Stomach smooth muscle (tissue), 2 donors: ENCODE data around the gene HSPA14.
"Not testable (repeated sequence)": the region's sequence is repeated elsewhere in the genome, so short reads cannot be mapped to it uniquely, and the experiment has no call there.

ENCODE experiments used
- H3K27ac ChIP-seq: one replicate; pipeline ENCODE4 v1.7.0; 2013; ENCODE audit warnings: mild to moderate bottlenecking, low read length, inconsistent platforms
- H3K27me3 ChIP-seq, 2 donors: one replicate each; pipeline ENCODE4 v1.7.0; 2013; ENCODE audit warnings: low read length in 2 of 2; ENCODE audit not compliant: insufficient read depth in 2 of 2, control insufficient read depth in 1 of 2
- H3K36me3 ChIP-seq, 2 donors: one replicate each; pipeline ENCODE4 v1.7.0; 2013; ENCODE audit warnings: low read length in 2 of 2; ENCODE audit not compliant: control insufficient read depth in 2 of 2, insufficient read depth in 2 of 2
- H3K4me1 ChIP-seq: one replicate; pipeline ENCODE4 v1.7.0; 2013; ENCODE audit warnings: low read length; ENCODE audit not compliant: control insufficient read depth, insufficient read depth
- H3K4me3 ChIP-seq, 2 donors: one replicate each; pipeline ENCODE4 v1.7.0; 2013; ENCODE audit warnings: low read length in 2 of 2
- H3K9ac ChIP-seq, 2 donors: one replicate each; pipeline ENCODE4 v1.7.0; 2013; ENCODE audit warnings: low read length in 2 of 2, mild to moderate bottlenecking in 1 of 2
- H3K9me3 ChIP-seq, 2 donors: one replicate each; pipeline ENCODE4 v1.7.0; 2013; ENCODE audit warnings: low read length in 2 of 2; ENCODE audit not compliant: control insufficient read depth in 2 of 2
- donor health status: healthy.
- donor health status: Pancreatic carcinoma.

Gene HSPA14

GRCh38 chr10:14837757-14838581 is at the start of gene HSPA14, which contains the start of the genes CDNF and MSANTD7:
TSS of gene HSPA14 (plus strand) at chr10:14838306. CDS start at chr10:14838403, 97 bp downstream.
TSS of gene CDNF (minus strand) at chr10:14838037. CDS start at chr10:14837946, 91 bp downstream.
TSS of gene MSANTD7 (plus strand) at chr10:14838306. CDS start at chr10:14842285, 3,979 bp downstream.
- Histone ChIP-seq H3K27me3 (no peaks in the 10 kb centered on the region), H3K27ac (peak within 1 kb of the TSS; percentile 97), H3K36me3 (peaks cover 6 to 16% of the 10 kb centered on the region in 2 donors), H3K4me1 (peaks cover 19% of the 10 kb centered on the region), H3K4me3 (peak within 1 kb of the TSS; percentile 86 to 96), H3K9me3 (no peaks in the 10 kb centered on the region), H3K9ac (peak within 1 kb of the TSS; percentile 88 to 94)

- Histone ChIP-seq H3K4me3 (no peak overlapping the region), H3K9ac (no peak overlapping the region), H3K9me3 (peaks cover 0 to 2% of the 10 kb centered on the region in 2 donors), H3K27ac (no peak overlapping the region), H3K27me3 (no peaks in the 10 kb centered on the region), H3K36me3 (no peaks in the 10 kb centered on the region), H3K4me1 (no peaks in the 10 kb centered on the region)
Measured at GRCh38 chr10:14798636-14799035, 39.5 kb upstream of the HSPA14 start.

- Histone ChIP-seq H3K4me1 (no peaks in the 10 kb centered on the region), H3K27me3 (no peaks in the 10 kb centered on the region), H3K36me3 (no peaks in the 10 kb centered on the region), H3K27ac (no peak overlapping the region), H3K4me3 (no peak overlapping the region), H3K9me3 (peaks cover 0 to 2% of the 10 kb centered on the region in 2 donors), H3K9ac (no peak overlapping the region)
Measured at GRCh38 chr10:14800397-14800796, 37.7 kb upstream of the HSPA14 start.

GRCh38 chr10:14801723-14802122 is 36.4 kb upstream of the HSPA14 start:
- no peak overlapping the region for H3K4me3 ChIP-seq
- H3K27me3 ChIP-seq, result no peaks in the 10 kb centered on the region
- H3K4me1 ChIP-seq, result no peaks in the 10 kb centered on the region
- peaks cover 0 to 2% of the 10 kb centered on the region in 2 donors for H3K9me3 ChIP-seq
- H3K36me3 ChIP-seq, result no peaks in the 10 kb centered on the region
- no peak overlapping the region for H3K27ac ChIP-seq
- H3K9ac ChIP-seq, result no peak overlapping the region

GRCh38 chr10:14803827-14804226 is 34.3 kb upstream of the HSPA14 start:
- peaks cover 0 to 2% of the 10 kb centered on the region in 2 donors for H3K9me3 ChIP-seq

GRCh38 chr10:14806318-14806717 is 31.8 kb upstream of the HSPA14 start:
- no peak overlapping the region for H3K4me3 ChIP-seq
- no peak overlapping the region for H3K27ac ChIP-seq
- no peaks in the 10 kb centered on the region for H3K27me3 ChIP-seq
- no peak overlapping the region for H3K9ac ChIP-seq
- no peaks in the 10 kb centered on the region for H3K36me3 ChIP-seq
- no peaks in the 10 kb centered on the region for H3K4me1 ChIP-seq
- peaks cover 0 to 2% of the 10 kb centered on the region in 2 donors for H3K9me3 ChIP-seq

More at GRCh38 chr10:14803827-14804226, 34.3 kb upstream of the HSPA14 start:
- Histone ChIP-seq H3K27me3 (no peaks in the 10 kb centered on the region), H3K9ac (no peak overlapping the region), H3K27ac (no peak overlapping the region), H3K4me1 (no peaks in the 10 kb centered on the region), H3K36me3 (no peaks in the 10 kb centered on the region), H3K4me3 (no peak overlapping the region)

GRCh38 chr10:14810969-14811953 is 26.8 kb upstream of the HSPA14 start:
- H3K27me3 ChIP-seq, result no peaks in the 10 kb centered on the region
- H3K9ac ChIP-seq, result no peak overlapping the region
- H3K36me3 ChIP-seq, result no peaks in the 10 kb centered on the region
- H3K4me1 ChIP-seq, result no peaks in the 10 kb centered on the region
- no peak overlapping the region for H3K27ac ChIP-seq
- H3K9me3 ChIP-seq, result no peaks in the 10 kb centered on the region
- no peak overlapping the region for H3K4me3 ChIP-seq

GRCh38 chr10:14812271-14812670 is 25.8 kb upstream of the HSPA14 start:
- no peaks in the 10 kb centered on the region for H3K4me1 ChIP-seq
- H3K27me3 ChIP-seq, result no peaks in the 10 kb centered on the region
- no peaks in the 10 kb centered on the region for H3K36me3 ChIP-seq
- no peak overlapping the region for H3K9ac ChIP-seq
- H3K4me3 ChIP-seq, result no peak overlapping the region
- no peak overlapping the region for H3K27ac ChIP-seq
- H3K9me3 ChIP-seq, result no peaks in the 10 kb centered on the region

- Histone ChIP-seq H3K9me3 (no peaks in the 10 kb centered on the region), H3K27ac (no peak overlapping the region), H3K4me3 (no peak overlapping the region), H3K27me3 (no peaks in the 10 kb centered on the region), H3K9ac (no peak overlapping the region), H3K4me1 (no peaks in the 10 kb centered on the region), H3K36me3 (no peaks in the 10 kb centered on the region)
Measured at GRCh38 chr10:14815681-14816080, 22.4 kb upstream of the HSPA14 start.

GRCh38 chr10:14816717-14817116 is 21.4 kb upstream of the HSPA14 start:
- H3K9me3 ChIP-seq, H3K27me3 ChIP-seq, H3K4me3 ChIP-seq, H3K4me1 ChIP-seq, H3K36me3 ChIP-seq, H3K27ac ChIP-seq, H3K9ac ChIP-seq: not testable (repeated sequence)
